A673 (cell line): ENCODE results near the gene MARCO.

Source experiments
- CTCF ChIP-seq: fragments of 300-800, 200-600 bp; sonication (generic); conservative IDR thresholded peaks from 2 replicates; pipeline ENCODE4 v1.5.1; 2017; ENCODE audit warnings: low read depth, mild to moderate bottlenecking, antibody characterized with exemption, low read length, moderate library complexity, mixed read lengths
- EZH2 ChIP-seq: fragments of 200-600 bp; sonication (generic); IDR thresholded peaks from 2 replicates; pipeline ENCODE4 v1.6.1; 2017; ENCODE audit warnings: borderline replicate concordance, low read depth, mild to moderate bottlenecking, mixed read lengths, antibody characterized with exemption, low read length; ENCODE audit not compliant: poor library complexity, severe bottlenecking

- TF ChIP-seq CTCF: no peak
- no peak for TF ChIP-seq EZH2
Observed at GRCh38 chr2:118913803-118914645, 28.0 kb upstream of the MARCO start.
